Brain pericyte (primary cell): Measurements from ENCODE around the gene MOB3B.

Source experiments
- DNase-seq: peaks from one replicate; pipeline ENCODE4 v3.0.0-alpha.2; 2012; ENCODE audit warnings: low read depth, low spot score

MOB3B gene

DNA sequence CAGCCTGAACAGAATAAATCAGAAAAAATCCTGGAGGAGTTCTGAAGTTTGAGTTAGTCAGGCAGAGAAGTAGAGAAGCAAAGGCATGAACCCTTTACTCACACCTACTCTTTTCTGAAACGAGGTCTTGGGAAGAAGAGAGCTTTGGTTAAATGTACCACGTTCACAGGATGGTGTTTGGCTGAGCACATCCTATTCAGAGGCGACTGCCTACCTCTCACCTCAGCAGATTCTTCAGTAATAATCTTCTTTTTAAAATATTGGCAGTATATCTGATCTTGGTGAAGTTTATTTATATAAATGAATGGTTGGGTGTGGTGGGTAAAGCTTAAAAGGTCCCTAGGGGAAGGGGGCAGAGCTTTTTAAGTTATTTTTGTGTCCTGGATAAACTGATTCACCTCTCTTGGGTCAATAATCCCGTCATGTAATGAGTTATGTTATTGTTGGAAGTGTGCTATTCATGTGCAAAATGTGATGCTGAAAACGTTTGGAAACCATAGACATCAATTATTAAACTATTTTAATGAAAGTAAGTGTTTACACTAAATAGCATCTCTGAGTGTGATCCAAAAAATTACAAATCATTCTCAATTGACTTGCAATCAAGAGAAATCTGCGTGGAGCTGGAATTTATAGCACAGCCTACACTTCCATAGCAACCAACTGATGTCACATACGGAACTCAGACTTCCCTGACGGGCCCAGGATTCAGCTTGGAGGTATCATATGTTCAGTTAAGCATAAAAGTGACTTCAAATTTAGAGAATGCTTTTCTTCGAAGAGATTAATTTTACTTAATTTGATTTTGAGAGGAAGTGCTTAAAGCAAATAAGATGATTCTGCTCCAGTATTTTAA lies 138.3 kb downstream of the MOB3B start:
- no peak for DNase-seq

DNA sequence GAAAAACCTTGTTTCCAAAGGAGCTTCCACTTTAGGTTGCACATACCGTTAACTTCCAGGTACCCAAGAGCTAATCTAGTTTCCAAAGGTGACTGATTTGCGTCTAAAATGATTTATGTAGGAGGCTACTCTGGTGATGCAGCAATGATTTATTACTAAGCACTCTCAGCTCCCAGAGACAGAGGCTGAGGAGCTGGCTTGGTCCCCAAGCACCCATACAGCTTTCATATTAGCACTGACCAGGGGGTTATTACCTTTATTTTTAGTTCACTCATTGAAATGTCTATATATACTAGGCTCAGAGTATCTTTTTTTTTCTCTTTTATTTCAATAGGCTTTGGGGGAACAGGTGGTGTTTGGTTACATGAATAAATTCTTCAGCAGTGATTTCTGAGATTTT lies 141.5 kb downstream of the MOB3B start:
- DNase-seq, result no peak

- DNase-seq, result no peak
These were observed 141.9 kb downstream of the MOB3B start for GRCh38 chr9:27387722-27388121.

DNA sequence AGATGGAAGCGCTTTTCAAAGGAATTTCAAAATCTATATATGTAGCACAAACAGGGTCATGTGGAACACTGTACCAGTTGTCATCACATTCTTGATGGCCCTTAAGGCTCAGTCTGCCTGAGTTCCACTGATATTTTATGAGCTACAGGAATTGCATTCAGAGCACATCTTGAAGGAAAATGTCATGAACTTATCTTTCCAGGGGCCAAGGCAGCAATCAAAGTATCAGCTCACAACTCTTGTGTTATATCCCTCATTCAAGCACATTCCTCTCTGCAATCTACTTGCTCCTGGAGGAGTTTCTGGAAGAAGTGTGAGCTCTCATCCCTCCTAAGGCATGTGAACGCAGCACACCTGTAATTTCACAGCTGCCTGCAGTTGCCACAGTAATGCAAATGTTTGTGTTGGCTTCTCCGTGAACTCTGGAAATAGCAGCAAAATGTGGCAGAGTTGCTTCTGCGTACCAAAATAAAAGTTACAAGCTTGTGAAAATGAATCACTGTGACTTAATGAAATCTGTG lies 143.0 kb downstream of the MOB3B start:
- no peak for DNase-seq

GRCh38 chr9:27385606-27386322 lies 143.8 kb downstream of the MOB3B start:
- DNase-seq, result no peak

DNA sequence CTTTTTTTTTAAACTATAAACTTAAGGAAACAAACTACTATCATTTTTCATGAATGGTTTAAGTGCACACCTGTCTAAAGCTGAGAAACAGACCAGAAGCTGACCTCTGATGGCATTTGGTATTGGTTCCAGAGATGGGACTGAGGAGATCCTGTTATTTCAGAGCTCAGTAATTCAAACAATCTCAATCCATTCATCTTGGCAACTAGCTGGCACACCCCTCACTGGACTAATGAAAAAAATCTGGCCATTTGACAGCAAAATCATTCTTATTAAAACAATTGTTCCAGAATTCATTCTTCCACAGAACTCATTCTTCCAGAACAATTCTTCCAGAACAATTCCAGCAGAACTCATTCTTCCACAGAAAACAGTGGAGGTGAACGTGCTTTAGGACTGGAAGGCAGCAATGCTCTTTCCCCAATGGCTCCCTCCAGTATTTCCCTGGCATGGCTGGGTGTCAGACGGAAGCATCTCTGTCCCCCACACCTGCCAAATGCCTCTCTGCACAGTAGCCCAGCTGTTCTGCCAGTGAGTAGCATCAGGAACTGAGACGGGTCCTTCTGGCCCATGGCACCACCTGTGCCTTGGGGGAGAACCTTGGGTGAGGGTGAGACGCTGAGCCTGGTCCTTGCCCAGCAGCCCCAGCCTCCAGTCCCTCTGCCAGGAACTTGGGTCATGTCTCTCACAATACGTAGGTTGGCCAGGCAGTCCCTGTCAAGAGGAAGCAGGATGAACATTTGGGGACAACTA lies 145.2 kb downstream of the MOB3B start:
- no peak for DNase-seq

DNA sequence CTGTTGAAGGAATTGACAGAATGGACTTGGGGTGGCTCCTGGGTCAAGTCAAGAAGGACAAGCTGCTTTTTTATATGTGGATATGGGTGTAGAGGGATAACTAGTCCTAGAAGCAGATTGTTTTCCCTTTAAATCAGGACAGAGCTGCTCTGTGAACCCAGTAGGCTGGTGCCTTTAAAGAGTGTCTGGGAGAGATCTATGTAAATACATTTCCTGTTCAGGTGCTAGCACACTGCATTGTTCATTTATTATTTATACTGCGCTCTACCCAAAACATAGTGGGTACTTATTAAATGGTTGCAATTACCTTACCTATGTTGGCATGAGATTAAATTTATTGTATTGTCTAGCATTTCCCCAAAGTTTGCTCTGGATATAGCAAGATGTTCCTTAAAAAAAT lies 146.1 kb downstream of the MOB3B start:
- DNase-seq, result no peak

- DNase-seq, result no peak
These were observed 146.6 kb downstream of the MOB3B start for GRCh38 chr9:27382975-27383374.

DNA sequence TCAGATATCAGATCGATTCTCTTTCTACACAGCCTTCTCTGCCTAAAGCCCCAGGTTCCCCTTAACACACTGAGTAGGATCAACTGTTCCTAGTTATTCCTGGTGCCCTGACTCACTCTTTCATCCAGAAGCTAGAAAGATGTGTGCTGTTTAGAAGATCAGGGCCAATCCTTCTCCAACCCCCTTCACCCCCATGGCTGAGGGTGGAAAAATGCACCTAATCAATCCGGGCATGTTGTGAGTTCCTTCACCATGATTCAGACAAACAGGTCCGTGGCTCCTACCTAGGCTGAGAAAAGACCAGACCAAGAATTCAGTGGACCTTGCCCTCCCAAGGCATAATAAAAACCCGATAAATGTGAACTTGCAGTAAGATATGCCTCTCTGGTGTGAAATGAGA lies 147.3 kb downstream of the MOB3B start:
- DNase-seq, result no peak

DNA sequence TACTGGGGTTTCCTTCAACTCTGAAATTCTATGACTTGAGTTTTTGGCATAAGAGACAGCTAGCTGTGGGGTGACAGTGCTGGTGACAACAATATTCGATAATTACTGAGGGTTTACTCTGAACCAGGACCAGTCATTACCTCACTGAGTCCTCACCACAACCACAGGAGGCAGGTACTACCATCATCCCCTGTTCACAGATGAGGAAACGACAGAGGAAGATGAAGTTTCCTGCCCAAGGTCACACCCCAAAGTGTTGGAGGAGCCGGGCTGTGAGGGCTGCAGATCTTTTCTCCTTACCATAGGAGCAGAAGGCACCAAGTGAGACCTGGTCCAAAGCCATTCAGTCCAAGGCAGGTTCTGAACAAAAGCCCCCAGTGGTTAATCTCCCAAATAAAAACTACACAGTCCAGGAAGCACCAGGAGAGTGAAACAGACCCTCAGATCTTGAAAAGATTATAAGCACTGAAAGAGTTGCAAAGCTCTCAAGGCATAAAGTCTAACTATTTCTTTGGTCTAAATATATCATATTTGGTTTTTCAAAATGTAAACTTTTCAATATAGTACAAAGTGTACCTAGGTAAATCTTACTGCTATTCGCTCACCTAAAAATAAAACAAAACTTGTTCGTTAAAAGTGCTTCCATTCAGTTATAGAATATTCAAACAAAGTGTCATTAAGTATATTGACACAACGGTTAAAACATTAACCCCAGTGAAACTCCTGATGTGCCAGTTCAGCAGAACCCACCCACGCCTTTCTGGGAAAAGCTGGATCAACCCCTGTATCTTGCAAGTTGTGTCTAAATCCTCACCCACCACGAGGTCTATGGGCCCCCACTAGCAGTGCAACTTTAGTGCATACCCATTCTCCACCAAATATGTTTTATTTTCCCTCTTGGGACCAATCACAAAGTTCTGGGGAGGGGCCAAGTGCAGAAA lies 150.0 kb downstream of the MOB3B start:
- no peak for DNase-seq

- DNase-seq, result no peak
These were observed 151.7 kb downstream of the MOB3B start for GRCh38 chr9:27377811-27378456.

GRCh38 chr9:27377147-27377807 lies 152.3 kb downstream of the MOB3B start:
- DNase-seq, result no peak

- no peak for DNase-seq
These were observed 155.8 kb downstream of the MOB3B start for GRCh38 chr9:27373851-27374250.

GRCh38 chr9:27372615-27373014 lies 157.0 kb downstream of the MOB3B start:
- DNase-seq, result no peak

GRCh38 chr9:27371382-27371781 lies 158.2 kb downstream of the MOB3B start:
- DNase-seq, result no peak

GRCh38 chr9:27369591-27369990 lies 160.0 kb downstream of the MOB3B start:
- DNase-seq, result no peak

GRCh38 chr9:27368316-27368985 lies 161.2 kb downstream of the MOB3B start:
- peak; percentile 89 for DNase-seq

- DNase-seq, result peak; percentile 60
These were observed 161.7 kb downstream of the MOB3B start for GRCh38 chr9:27367921-27368315.

- no peak for DNase-seq
These were observed 162.3 kb downstream of the MOB3B start for GRCh38 chr9:27367175-27367798.
